Prostate gland (tissue), 2 donors: Measurements from ENCODE around the gene SLC38A6.

Experiments
- CTCF ChIP-seq, 4 experiments: fragments of 200-600 bp in 2 of 4; fragments of 450-650 bp in 2 of 4; sonication (generic) in 2 of 4; IDR thresholded peaks; 1 replicate in 3 of 4; 2 replicates in 1 of 4; pipeline ENCODE4 v1.5.1; 2016 to 2019; ENCODE audit warnings: antibody characterized with exemption in 4 of 4, mild to moderate bottlenecking in 2 of 4, moderate library complexity in 2 of 4
- POLR2A ChIP-seq: fragments of 450-650 bp; IDR thresholded peaks from one replicate; pipeline ENCODE4 v1.6.1; 2016; ENCODE audit warnings: antibody characterized with exemption, mild to moderate bottlenecking
- POLR2AphosphoS5 ChIP-seq: sonication (generic); formaldehyde crosslinking; IDR thresholded peaks from one replicate; pipeline ENCODE4 v1.6.1; 2017; ENCODE audit warnings: antibody characterized with exemption

- TF ChIP-seq CTCF (IDR thresholded peaks at IDR 0.05) (no peak), POLR2AphosphoS5 (no peak), POLR2A (no peak)
Measured at GRCh38 chr14:61051051-61051450, 70.0 kb downstream of the SLC38A6 start.
